Stimulated activated CD8-positive, alpha-beta memory T cell treated with anti-CD3 and anti-CD28 coated beads, Interleukin-7, amount 100 ng/mL, for 48 hours (primary cell): ENCODE results near the gene PPP2R1A.
"Not testable (repeated sequence)": the region's sequence is repeated elsewhere in the genome, so short reads cannot be mapped to it uniquely, and the experiment has no call there.

Source experiments
- DNase-seq, 2 donors: peaks; one replicate each; pipeline ENCODE4 v3.0.0-alpha.2; 2020; ENCODE audit warnings: low read depth in 1 of 2; ENCODE audit errors: extremely low read depth in 1 of 2

PPP2R1A gene

DNA sequence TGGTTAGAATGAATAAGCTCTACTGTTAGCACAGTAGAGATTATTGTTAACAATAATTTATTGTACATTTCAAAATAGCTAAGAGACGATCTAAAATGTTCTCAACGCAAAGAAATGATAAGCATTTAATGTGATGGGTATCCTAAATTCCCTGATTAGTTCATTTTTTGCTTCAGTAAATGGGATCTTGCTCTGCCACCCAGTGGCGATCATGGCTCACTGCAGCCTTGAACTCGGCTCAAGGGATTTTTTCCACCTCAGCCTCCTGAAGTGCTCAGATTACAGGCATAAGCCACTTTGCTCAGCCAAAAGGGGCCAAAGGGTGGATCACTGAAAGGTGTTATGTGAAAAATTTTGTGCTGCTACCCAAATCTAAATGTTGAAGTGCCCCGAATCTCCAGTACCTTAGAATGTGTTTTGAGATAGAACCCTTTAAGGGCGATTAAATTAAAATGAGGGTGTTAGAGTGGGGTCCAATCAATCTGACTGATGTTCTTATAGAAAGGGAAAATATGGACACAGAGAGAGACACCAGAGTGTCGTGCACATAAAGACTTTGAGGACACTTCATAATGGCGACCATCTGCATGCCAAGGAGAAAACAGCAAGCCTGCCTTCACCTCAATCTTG, 48.0 kb downstream of the PPP2R1A start:
- DNase-seq: no peak

DNA sequence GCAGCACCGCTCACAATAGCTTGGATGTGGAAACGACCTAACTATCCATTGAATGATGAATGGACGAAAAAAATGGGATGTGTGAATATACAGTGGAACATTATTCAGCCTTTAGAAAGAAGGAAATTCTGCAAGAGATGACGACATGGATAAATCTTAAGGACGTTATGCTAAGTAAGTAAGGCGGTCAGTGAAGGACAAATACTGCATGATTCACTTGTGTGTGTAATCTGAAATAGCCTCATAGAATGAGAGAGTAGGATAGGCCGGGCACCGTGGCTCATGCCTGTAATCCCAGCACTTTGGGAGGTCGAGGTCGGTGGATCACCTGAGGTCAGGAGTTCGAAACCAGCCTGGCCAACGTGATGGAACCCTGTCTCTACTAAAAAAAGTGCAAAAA, 54.2 kb downstream of the PPP2R1A start:
- DNase-seq: no peak

DNA sequence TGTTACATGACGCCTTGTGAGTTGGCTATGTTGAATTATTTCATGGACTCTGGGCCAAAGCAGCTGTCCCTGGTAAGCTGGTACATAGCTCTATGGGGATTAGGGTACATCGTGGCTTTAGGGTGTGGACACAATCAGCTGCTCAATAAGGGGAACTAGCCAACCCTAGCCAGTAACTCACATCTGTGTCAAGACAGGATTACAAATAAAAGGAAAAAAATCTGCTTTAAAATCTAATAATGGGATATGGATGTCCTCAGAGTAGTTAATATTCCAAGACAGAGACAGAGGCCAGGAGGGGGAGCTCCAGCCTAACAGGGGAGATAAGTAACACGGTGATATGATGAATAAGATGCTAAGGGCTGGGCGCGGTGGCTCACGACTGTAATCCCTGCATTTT, 58.4 kb downstream of the PPP2R1A start:
- peak in 1 of 2 donors; percentile 45 for DNase-seq

DNA sequence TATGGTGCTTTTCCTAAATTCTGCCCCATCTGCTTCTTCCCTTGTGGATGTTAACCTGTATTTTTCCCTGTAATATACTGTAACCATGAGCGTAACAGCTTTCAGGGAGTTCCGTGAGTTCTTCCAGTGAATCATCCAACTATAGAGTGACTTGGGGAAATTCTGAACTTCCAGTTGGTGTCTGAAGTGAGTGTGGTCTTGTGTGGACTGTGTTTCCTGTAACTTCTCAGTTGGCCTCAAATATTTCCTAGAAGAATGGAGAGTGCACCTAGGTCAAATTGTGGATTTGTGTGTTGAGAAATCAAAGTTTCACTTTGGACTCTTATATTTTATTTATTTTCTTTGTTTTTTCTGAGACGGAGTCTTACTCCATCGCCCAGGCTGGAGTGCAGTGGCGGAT, 68.6 kb downstream of the PPP2R1A start:
- DNase-seq: no peak

DNA sequence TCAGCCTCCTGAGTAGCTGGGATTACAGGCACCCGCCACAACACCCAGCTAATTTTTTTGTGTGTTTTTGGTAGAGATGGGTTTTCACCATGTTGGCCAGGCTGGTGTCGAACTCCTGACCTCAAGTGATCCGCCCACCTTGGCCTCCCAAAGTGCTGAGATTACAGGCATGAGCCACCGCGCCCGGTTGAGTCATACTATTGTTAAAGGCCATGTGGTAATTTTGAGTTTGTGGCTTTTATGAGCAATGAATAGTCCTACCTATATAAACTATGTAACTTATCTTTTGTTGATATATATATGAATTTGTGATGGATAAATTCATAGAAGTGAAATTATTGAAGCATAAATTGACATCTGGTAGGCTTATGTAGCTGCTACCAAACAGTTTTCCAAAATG, 75.7 kb downstream of the PPP2R1A start:
- DNase-seq: not testable (repeated sequence)

DNA sequence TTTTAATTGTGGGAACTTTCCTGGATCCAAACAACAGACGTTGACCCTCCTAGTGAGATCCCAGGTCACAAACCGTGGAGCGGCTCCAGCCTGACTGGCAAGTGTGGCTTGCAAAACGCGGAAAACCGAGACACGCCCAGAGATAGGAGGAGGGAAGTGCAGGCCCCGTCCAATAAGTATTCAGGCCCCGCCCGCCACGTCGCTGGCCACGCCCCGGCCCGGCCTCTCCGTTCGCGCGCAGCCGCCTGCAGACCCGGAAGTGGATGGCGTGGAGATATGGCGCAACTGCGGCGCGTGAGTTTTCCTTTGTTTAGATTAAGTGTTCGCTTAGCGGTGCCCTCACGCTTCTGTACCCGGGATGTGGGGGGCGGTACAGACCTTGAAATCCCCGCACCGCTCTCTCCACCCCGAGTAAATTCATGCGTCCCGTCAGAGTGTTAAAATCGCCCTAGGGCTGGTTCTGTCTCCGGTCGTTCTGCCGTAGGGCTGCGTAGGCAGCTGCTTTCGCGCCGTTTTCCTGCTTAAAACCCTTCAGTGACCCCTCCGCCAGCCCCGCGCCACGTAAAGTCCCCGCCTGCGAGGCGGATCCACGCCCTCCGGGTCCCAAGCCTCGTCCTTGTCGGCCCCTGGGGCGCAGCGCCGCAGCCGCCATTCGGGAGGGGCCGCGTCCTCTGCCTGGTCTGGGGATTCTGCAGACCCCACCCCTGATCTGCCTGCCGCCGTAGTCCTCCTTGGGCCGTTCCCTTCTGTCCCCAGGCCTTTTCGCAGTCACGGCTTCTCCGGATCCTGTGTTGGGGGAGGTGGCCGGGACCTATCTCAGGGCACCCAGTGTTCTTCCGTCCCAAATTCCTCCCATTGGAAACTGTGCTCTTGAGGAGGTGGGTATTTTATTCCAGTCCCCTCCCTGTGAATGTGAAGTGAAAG, 79.7 kb downstream of the PPP2R1A start, which contains the start of gene ZNF766:
Gene ZNF766 (plus strand): TSS at position 250 of the 924 bp plus-strand sequence. CDS start 27 bp downstream, at position 277.
- DNase-seq: peak; percentile 96

DNA sequence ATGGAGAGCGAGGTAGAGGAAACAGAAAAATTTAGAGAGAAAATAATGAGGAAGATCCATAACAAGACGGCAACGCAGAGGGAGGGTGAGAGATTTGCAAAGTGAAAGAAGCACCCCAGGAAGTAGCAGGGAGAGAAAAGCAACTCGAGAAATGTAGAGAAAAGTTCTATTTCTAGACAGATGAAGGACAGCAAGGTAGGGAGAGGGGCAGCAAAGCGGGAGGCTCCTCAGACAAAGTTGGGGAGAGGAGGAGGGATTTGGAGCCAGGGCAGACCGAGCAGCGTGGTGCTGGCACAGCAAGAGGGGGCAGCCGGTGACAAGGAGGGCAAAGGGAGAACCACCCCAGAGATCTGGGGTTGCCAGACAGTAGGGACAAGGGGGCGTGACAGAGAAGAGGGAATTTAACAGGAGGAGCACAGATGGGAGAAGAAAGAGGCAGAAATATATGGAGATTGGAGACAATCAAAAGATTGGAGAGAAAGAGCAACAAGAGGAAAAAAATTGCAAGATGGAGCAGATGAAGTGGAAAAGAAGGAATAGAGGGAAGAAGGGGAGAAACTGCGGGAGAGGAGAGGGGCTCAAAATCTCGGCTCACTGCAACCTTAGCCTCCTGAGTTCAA, 80.5 kb downstream of the PPP2R1A start:
- no peak for DNase-seq

DNA sequence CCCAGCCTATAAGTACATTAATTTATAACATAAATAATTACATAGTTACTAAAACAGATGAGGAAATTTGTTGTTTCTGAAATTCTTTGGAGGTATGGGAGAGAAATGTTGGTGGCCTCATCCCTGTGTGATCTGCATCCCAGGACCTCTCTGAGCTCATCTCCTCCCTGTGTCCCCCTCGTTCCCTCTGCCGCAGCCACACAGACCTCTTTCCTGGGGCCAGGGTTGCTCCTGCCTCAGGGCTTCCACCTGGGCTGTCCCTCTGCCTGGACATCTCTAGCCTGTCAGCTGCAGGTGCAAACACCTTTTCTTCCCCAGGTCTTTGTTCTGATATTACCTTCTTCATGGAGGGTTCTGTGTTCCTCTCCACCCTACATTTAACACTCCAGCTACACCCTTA, 83.4 kb downstream of the PPP2R1A start:
- no peak for DNase-seq

DNA sequence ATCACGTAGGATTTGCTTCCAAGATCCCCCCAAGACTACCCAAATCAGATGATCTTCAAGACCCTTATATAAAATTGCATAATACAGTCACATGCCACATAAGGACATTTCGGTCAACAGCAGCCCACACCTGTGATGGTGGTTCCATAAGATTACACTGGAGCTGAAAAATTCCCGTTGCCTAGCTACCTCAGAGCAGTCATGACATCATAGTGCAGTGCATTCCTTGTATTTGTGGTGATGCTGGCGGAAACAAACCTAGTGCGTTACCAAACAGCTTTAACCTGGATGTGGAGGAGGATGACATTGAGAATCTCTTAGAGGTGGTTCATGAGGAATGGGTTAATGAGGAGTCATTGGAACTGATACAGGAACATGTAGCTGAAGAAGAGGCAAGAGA, 84.3 kb downstream of the PPP2R1A start:
- no peak for DNase-seq

DNA sequence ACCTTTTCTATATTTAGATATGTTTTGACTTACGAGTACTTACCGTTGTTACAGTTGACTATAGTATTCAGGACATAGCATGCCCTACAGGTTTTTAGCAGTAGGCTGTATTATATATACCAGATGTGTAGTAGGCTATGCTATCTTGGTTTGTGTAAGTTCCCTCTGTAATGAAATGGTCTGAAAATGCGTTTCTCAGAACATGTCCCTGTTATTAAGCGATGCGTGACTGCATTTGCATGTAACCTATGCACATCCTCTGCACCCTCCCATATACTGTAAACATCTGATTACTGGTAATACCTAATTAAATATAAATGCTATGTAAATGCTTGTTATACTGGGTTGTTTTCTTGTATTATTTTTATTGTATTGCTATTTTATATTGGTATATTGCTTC, 86.1 kb downstream of the PPP2R1A start:
- DNase-seq: no peak

DNA sequence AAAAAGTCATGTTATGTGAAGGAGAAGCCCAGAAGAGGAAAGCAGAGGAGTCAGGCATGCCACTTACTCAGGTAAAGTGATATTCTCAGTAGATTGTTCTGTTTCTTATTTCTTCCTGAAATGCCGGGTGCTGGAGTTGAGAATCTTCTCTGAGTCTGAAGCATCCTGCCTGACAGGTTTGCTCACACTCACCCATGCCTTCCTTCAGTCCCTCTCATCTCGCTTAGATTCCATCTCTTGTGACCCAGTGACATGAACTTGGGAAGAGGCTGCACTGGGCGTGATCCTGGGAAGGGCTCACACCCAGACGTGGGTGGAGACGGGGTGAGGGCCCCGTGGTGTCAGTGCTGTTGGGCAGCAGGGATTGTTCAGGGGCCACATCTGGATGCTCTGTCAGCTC, 87.6 kb downstream of the PPP2R1A start:
- no peak for DNase-seq
